NCI-H2107 treated with DMSO at 0.1 percent for 48 hours (cell line): ENCODE data around the gene TRAF7.
"Not testable (repeated sequence)": the region's sequence is repeated elsewhere in the genome, so short reads cannot be mapped to it uniquely, and the experiment has no call there.

Experiments used
- DNase-seq: peaks from one replicate; lab custom pipeline; 2025; ENCODE audit not compliant: unreplicated experiment; lab: John Stamatoyannopoulos, UW

Gene TRAF7

DNA sequence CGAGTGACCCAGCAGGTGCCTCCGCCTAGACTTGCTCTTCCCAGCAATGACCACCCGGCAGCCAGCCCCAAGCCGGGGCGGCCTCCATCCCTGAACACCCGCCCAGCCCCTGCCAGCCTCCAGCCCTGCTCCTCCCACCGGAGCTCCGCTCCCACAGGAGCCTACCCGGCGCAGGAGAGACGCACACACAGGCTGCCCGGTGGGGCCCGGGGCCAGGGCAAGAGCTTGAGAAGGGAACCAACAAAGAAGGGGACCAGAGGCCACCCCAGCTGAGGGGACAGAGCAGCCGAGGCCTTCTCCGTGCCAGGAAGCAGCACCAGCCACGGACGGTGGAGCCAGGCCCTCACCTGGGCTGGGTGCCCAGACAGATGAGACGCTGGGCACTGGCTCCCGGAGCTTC is 33.7 kb upstream of the TRAF7 start:
- DNase-seq, result no peak

DNA sequence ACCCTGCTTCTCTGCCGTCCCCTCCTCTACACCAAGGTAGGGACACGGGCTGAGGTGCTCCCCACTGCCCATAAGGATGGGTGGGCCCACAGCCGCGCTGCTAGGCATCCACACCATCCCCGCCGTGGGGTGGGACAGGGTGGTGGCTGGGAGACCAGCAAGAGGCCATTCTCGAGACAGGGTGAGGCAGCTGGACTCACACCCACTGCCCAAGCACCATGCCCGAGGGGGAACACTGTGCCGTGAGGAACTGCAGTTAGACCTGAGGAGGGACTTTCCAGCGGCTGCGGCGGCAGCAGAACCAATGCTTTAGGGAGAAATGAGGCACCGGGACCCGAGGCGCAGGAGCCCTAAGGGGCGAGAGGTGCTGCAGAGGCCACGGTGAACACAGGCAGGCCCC is 33.2 kb upstream of the TRAF7 start:
- DNase-seq, result no peak

DNA sequence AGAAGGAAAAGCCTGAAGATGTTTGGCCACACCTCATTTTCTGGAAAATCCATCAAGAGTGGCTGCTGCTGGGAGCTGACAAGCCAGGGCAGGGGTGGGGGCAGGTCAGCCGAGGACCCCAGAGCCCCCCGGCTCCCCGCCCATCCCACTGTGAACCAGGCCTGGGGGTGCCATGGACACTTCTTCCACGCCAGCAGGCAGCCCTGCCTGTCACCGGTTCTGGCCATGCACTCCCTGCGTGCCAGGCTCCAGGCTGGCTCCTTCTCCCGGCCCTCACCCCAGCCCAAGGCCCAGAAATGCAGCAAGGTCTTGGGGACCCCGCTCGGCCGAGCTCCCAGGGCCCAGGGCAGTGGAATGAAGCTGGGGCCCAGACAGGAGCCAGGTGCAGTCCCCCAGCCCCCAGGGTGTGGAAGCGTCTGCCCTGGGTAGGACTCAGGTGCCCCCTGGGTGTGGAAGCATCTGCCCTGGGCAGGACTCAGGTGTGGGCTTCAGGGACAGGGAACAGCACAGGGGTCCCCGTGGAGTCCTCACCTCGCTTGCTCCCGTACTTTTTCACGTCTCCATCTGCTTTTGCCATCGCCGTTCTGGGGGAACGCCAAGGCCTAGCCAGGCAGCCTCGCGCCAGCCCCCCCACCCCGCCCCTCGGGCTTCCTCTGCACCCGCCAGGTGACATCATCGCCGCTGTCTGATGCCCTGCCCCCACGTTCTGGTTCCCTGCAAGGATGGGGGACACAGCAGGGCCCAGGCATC is 32.5 kb upstream of the TRAF7 start:
- DNase-seq, result not testable (repeated sequence)

DNA sequence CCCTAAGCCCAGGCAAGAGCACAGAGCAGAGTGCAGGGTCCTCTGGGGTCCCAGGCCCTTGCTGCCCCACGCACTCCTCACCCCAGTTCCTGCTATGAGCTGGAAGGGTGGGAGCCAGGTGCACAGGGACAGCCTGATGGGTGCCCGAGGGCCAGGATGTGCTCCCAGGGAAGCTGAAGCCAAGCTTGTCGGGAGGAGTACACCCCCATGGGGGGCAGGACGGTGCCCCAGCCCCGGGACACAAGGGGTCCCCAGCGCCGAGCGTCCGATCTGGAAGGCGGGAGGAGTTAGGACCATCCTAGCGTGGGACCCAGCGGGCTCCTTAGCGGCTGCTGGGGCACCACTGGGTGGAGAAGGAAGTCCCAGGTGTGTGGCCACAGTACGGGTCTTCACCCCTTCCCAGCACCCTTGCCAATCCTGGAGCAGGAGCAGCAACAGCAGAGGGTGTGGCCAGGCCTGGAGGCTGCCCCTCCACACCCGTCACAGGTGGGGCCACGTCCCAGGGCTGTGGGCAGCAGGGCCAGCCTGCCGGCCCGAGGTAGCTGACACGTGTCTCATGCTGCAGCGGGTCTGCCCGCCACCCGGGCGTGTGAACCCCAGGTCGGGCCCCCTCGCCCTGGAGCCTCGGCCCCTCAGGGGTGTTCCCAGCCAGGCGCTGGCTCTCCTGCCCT is 31.7 kb upstream of the TRAF7 start:
- DNase-seq, result not testable (repeated sequence)

DNA sequence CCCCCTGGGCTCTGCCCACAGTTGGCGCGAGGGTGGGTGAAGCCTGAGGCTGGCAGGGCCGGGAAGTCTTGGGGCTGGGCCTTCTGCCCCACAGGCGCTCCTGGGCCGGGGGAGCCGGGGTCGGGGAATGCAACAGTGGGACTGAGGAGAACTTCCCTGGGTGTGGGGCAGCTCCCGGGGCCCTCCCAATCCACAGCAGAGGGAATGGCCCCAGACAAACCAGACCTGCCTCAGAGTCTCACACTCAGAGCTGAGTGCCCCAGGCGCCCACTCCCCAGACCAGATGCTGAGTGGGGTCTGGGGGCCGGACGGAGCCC is 31.2 kb upstream of the TRAF7 start:
- DNase-seq, result not testable (repeated sequence)

DNA sequence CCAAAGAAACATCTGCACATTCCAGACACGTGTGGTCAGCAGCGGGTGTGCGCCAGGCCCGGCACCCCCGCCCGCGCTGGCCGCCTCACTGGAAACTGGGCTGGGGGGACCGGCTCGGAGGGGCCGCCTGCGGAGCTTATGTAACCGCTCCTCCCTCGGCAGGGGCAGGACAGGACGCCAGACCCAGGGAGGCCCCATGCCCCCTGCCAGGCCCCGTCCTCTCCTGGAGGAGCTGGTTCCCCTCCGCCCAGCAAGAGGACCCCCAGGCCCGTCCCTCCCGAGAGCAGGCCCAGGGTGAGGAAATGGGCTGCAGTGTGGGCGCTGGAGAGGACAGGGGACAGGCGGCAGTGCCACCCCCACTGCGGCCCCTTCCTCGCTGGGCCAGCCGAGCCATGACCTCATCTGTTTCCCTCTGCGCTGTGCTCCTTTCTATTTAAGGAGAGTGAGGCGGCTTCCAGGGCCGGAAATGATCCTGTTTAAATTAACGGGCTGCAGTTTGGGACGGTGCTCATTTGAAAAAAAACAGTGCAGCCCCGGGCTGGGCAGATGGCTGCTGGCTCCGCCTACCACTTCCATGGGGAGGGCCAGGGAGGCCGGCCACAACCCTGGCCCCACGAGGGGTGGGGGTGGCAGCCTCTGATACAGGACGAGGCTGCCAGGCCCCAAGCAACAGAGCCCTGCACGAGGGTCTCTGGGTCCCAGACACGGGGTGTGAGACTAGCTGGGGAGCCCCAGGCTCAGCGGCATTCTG is 30.7 kb upstream of the TRAF7 start:
- not testable (repeated sequence) for DNase-seq

DNA sequence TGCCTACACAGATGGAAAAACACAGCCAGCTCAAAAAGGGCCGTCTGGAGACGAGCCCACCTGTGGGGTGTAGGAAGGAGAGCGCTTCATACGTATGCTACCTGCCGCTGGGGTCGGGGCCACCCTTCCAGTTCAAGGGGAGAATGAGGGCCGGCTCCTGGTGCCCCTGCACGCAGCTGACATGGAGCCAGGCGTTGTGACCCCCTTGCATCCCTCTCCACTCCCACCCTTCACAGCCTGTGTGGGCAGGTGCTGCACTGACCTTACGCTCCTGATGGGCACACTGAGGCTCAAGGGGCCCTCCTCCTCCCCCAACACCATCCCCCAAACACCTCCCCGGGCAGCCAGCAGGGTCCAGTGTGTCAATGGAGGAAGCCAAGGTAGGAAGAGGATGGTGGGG is 30.0 kb upstream of the TRAF7 start:
- not testable (repeated sequence) for DNase-seq

DNA sequence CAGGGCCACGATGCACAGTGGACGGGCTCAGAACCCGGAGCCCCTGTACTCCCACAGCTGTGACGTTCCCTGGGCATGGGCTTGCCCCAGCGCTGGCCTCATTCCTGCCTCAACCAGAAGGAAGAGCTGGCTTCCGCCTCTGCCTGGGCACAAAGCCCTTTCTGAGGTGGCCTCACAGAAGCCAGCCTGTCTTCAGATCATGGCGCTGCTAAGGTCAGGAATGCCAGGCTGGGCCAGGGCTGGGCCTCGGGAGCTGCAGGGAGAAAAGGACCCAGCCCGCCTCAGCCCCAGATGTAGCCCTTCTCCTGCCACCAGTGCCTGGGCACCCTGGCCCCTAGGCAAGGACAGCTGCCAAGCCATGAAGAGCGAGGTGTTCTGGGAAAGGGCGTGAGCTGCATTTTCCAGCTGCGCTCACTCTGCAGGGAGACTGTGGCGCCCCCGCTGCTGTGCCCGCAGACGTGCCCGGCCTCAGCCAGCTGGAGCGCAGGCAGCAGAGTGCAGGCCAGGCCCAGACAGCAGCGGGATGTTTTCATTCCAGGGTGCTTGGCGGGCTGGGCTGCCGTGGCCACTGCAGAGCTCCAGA is 29.3 kb upstream of the TRAF7 start:
- DNase-seq, result not testable (repeated sequence)

DNA sequence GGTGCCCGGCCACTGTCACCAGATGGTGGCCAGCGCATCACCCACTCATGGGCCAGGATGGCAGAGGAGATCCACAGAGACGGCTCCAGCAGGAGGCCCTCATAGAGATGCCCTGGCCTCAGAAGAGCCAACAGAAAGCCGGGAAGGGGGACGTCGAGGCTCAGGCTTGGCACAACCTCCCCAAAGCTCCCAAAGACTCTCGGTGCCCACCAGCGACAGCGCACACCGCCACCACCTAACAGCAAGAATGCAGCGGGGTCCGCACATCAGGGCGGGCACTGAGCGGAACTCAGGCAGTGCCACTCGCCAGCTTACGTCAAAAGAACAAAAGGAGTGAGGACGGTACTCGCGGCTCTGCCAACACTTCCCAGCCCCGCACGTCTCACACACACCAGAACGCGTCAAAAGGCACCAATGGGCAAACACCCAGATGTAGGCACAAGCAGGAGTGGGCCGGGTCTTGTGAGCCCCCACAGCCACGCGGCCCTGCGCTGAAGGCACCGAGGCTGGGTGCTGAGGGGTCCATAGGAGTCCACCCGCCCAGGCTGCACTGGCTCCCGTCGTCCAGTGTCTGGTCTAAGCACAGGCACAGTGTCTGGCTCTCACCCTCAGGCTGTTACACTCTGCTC is 28.5 kb upstream of the TRAF7 start:
- not testable (repeated sequence) for DNase-seq

DNA sequence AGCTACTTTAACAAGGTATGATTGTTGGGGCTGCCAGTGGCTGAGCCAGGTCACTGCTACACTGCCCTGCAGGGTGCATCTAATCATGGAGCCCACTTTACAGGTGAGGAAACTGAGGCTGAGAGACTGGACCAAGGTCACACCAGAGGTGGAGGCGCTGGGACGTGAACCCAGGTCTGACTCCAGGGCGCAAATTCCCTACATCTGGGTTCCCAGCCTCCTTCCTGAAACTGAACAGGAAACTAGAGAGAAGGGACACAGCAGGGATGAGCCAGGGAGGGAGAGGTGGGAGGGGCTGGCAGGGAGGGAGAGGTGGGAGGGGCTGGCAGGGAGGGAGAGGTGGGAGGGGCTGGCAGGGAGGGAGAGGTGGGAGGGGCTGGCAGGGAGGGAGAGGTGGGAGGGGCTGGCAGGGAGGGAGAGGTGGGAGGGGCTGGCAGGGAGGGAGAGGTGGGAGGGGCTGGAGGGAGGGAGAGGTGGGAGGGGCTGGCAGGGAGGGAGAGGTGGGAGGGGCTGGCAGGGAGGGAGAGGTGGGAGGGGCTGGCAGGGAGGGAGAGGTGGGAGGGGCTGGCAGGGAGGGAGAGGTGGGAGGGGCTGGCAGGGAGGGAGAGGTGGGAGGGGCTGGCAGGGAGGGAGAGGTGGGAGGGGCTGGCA is 27.8 kb upstream of the TRAF7 start:
- DNase-seq, result peak; percentile 23

DNA sequence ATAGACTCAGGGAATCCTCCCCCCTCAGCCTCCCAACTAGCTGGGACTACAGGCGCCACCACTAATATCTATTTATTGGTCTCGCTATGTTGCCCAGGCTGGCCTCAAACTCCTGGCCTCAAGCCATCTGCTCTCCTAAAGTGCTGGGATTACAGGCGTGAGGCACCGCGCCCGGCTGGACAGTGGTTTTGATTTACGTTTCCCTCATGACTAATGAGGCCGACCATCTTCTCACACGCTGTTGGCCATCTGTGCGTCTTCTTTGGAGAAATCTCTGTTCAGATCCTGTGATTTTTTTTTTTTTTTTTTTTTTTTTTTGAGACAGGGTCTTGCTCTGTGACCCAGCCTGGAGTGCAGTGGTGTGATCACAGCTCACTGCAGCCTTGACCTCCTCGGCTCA is 26.3 kb upstream of the TRAF7 start:
- DNase-seq, result not testable (repeated sequence)

DNA sequence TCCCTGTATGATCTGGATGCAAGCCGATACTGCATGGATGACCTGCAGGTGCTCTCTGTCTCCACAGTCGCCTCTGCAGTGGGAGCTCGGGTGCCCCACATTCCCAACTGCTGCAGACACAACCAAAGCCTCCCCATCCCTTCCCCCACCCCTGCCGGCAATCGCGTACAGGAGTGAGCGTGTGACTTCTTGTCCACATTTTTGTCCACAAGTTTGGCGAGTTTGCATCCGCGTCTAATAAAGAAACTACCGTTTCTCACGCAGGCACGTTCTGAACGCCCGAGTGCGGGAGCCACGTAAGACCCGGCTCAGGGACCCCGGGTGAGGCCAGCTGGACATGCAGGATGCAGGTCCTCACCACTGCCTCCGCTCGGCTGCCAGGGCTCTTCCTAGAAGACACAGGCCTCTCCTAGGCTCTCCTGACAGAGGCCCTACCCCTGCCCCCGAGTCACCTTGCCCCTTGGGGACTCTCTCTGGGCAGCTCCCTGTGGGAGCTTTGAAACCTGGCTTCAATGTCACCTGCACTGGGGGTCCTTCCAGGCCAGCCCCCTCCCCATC is 25.6 kb upstream of the TRAF7 start:
- not testable (repeated sequence) for DNase-seq

DNA sequence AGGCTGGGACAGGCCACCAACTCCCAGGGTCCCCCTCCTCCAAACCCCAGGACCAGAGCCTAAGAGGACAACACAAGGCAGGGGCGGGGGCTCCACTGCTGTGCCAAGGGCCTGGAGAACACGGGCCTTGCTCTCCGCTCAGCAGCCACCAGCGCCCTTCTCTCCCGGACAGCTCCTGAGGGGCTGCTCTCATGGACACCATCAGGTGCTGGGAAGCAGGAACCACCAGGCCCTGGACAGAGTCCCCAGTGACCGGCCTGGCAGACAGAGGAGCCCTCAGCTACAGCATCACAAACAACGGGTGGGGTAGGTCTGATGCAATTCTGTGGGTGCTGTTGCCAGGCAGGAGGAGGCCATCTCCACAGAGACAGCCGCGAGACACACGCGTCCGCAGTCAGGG is 21.8 kb upstream of the TRAF7 start:
- not testable (repeated sequence) for DNase-seq

DNA sequence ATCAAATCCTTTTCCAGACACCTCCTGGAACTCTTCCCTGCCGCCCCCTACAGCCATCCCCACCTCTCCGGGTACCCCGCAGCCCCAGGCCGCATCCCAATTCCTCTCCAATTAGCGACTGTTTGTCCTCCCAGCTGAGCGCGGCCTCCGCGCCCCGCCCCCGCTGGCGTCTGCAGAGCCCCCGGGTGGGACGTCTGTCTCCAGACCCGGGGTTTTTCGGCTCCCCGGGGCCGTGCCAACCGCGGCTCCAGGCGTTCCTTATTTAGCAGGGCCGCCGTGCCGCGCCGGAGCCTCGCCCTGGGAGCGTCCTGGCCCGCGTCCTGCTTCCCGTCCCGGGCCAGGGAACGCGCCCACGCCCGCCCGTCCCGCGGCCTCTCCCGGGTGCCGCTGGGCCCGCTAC is 20.5 kb upstream of the TRAF7 start:
- not testable (repeated sequence) for DNase-seq

DNA sequence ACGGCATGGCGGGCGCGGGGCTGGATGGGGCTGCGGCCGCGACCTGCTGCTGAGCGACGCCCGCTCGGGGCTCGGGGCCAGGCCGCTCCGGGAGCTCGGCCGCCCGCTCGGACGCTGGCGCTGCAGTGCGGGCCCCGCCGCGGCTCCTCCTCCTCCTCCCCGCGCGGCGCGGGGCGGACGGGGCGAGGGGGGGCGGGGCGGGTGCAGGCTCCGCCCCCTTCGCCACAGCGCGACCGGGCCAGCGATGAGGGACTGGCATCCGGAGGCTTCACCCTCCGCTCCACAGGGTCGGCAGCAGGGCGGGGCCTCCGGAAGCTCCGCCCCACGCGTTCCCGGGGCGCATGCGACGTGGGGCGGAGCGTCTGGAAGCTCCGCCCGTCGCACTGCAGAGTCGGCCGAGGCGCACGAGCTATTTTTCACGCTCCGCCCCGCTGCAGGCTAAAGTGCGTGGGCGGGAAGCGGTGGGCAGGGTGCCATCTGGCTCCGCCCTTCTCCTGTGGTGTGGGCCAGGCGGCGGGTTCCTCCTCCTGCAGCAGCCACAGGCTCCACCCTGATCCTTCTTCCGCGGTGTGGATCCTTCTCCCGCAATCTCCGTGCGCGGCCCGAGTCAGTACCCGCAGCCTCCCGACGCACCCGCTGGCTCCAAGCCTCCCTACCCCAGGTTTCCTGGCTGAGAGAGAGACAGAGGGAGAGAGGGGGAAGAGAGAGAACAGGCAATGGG is 19.7 kb upstream of the TRAF7 start, which contains the start of gene PKD1:
TSS of gene PKD1 (minus strand) at position 129 of the 721 bp plus-strand sequence. CDS start 209 bp downstream, outside the sequence.
- peak; percentile 42 for DNase-seq

DNA sequence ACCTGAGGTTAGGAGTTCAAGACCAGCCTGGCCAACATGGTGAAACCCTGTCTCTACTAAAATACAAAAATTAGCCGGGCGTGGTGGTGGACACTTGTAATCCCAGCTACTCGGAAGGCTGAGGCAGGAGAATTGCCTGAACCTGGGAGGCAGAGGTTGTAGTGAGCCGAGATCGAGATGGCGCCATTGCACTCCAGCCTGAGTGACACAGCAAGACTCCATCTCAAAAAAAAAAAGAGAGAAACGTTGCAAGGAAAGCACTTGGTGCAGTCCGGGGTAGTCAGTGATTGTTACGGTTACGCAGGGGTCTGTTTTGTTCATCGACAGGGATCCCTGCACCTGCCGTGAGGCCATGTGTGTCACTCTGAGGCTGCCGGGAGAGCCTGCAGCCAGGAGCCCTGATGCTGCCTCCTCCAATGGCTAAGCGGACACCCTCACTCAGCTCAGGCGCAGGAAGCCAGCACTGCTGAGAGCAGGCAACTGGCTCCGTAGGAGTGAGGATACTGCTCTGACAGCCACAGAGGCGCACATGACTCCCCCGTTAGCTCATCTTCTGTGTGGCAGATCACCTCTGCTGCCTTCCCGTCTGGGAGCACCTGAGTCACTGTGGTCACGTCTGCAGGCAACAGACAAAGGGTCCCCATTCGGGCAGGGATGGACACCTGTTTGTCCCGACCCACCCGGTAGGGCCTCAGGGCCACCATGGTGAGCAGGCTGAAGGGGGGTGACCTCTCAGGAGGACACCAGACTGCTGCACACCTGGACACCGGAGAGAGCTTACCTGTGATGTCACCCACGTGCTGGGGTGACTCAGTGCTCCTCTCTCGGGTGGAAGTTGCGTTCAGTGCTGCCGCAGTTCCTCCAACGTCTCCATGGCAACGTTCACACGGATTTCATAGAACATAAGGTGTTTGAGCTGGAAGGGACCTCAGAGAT is 12.4 kb upstream of the TRAF7 start:
- no peak for DNase-seq

DNA sequence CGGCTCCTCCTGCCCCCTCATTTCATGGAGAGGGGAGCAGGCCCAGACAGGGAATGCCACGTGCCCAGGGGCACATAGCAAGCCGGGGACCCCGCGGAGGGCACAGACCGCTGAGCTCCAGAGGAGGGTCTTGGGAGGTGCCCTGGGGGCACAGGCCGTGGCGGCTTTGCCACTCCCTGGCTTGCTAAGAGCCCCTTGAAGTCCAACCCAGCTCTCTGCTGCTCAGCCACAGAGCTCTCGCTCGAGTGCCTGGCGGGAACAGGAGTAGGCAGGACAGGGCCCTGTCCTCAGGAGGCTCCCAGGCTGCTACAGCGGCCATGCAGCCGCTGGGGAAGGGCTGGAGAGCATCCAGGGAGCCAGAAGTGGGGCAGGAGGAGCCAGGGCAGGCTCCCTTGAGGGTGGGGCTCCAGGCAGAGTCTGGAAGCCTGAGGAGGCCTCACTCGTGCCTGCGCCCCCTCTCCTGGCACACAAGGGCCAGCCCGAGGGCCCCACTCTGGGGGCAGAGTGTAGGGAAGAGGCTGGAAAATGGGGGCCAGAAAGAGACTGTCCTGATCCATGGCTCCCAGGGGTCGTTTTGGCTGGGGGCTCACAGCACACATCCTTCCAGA is 11.6 kb upstream of the TRAF7 start:
- no peak for DNase-seq

DNA sequence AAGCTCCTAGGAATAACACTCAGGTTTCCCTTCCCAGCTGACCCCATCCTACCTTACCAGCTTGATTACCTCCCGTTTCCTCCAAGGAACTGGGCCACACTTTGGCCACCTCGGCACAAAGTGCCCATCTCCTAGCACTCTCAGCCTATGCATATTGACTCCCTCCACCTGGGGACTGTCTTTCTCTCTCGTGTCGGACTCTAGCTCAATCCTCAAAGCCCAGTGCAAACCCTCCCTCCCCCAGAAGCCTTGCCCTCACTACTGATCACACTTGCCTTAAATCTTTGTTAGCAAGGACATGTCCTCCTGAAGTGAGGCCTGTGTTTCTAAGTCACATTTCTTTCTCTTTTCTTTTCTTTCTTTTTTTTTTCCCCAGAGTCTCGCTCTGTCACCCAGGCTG is 9.7 kb upstream of the TRAF7 start:
- no peak for DNase-seq
